ENCODE results near the gene MYO5A. TPM values are rescaled to one million over a fixed set of nuclear protein-coding genes. Genes with fewer than 3 reads are reported as not detected.

Gene MYO5A
- polyA plus RNA-seq, 2 of the 4 experiments (the other 2 are of a cell fraction): 15.1 to 46.7 TPM

GRCh38 chr15:52415628-52416027 is 113.1 kb downstream of the MYO5A start:
- DNase-seq (ENCODE audit: low read depth in 1 of 2, low spot score in 1 of 2) (no peak), FAIRE-seq (no peak), ATAC-seq (no peak)
- H3K9me3 ChIP-seq: no peaks in the 10 kb centered on the region
- ChIA-PET POLR2A (no interaction called here), CTCF (interaction anchor here (1.9 kb wide), 1 partner anchor 12 kb away, joined by 5 read pairs; no protein-coding TSS in a partner anchor)
- no peak overlapping the region for H3K4me2 ChIP-seq
- 95% methylated on average over 2 of the region's 2 CpGs for WGBS (ENCODE audit: missing lambda C conversion rate)
- no peaks in the 10 kb centered on the region for H3K4me1 ChIP-seq
- no peak overlapping the region for H3K27ac ChIP-seq
- TF ChIP-seq RAD21 (conservative IDR thresholded peaks at IDR 0.05 in 1 of 2, IDR thresholded peaks at IDR 0.05 in 1 of 2) (no peak), HEYL (CRISPR knock-in tag; IDR thresholded peaks at IDR 0.05) (no peak), MAZ (IDR thresholded peaks at IDR 0.05; ENCODE audit: borderline replicate concordance, low read depth, low read length) (no peak), NPAS2 (CRISPR knock-in tag; IDR thresholded peaks at IDR 0.05; ENCODE audit: borderline replicate concordance) (no peak)
- TF ChIP-seq, protein P1, sequence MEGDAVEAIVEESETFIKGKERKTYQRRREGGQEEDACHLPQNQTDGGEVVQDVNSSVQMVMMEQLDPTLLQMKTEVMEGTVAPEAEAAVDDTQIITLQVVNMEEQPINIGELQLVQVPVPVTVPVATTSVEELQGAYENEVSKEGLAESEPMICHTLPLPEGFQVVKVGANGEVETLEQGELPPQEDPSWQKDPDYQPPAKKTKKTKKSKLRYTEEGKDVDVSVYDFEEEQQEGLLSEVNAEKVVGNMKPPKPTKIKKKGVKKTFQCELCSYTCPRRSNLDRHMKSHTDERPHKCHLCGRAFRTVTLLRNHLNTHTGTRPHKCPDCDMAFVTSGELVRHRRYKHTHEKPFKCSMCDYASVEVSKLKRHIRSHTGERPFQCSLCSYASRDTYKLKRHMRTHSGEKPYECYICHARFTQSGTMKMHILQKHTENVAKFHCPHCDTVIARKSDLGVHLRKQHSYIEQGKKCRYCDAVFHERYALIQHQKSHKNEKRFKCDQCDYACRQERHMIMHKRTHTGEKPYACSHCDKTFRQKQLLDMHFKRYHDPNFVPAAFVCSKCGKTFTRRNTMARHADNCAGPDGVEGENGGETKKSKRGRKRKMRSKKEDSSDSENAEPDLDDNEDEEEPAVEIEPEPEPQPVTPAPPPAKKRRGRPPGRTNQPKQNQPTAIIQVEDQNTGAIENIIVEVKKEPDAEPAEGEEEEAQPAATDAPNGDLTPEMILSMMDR (IDR thresholded peaks at IDR 0.05): no peak
- no peak overlapping the region for H3K4me3 ChIP-seq

DNA sequence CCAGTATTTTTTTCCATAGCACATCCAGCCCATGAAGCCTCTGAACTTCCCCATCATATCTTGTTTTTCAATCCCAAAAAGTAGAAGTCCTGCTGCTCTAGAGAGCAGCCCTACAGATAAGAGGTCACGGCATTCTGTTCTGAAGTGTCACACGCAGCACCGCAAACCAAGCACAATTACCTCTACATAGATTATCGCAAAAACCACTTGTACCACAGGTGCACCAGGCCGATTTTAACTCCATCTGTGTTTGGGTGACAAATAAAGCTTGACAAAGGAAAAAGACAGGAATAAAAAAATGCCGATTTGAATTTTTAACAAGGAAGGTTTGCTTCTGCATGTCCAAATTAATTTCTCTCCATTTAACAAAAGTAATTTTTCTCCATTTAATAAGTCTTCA is 113.7 kb downstream of the MYO5A start:
- no peak for FAIRE-seq
- CTCF ChIA-PET: interaction anchor here (1.9 kb wide), 1 partner anchor 12 kb away, joined by 5 read pairs; no protein-coding TSS in a partner anchor

DNA sequence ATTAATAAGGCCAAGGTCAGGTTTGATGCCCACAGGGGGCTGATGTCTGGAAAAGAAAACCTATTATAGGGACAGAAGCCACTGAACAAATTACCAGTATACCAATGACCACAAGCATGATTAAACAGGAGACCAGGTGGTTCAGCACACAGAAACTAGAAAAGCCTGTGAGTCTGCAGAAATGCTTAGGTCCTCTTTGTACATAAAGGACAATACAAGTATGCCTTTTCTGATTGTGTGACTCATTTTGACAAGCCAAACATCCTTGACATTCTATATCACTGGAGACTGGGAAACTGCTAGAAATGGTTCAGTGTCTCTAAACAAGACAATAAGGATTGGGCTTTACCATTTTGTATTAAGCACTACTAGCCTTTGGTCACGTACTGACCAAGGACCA is 119.9 kb downstream of the MYO5A start:
- Histone ChIP-seq H3K4me1 (0 out of 3 replicates have a peak, but pooled peaks cover 3% of the 10 kb centered on the region), H3K9me3 (no peaks in the 10 kb centered on the region), H3K4me2 (no peak overlapping the region), H3K27ac (no peak overlapping the region), H3K4me3 (no peak overlapping the region)
- TF ChIP-seq EHF (CRISPR knock-in tag; IDR thresholded peaks at IDR 0.05) (no peak), KDM1A (IDR thresholded peaks at IDR 0.05; ENCODE audit: low read depth) (no peak), FOSB (CRISPR knock-in tag; IDR thresholded peaks at IDR 0.05) (no peak), ATOH8 (CRISPR knock-in tag; IDR thresholded peaks at IDR 0.05; ENCODE audit: low read depth) (no peak), TFCP2L1 (CRISPR knock-in tag; IDR thresholded peaks at IDR 0.05) (no peak), NPAS2 (CRISPR knock-in tag; IDR thresholded peaks at IDR 0.05; ENCODE audit: borderline replicate concordance) (no peak), FOXS1 (CRISPR knock-in tag; IDR thresholded peaks at IDR 0.05) (no peak), HOXA7 (CRISPR knock-in tag; IDR thresholded peaks at IDR 0.05) (no peak), KDM5A (IDR thresholded peaks at IDR 0.05) (no peak), CHD4 (IDR thresholded peaks at IDR 0.05; ENCODE audit: borderline replicate concordance) (no peak), CHD2 (IDR thresholded peaks at IDR 0.05; ENCODE audit: low read length, partially characterized antibody) (no peak)
- TF ChIP-seq, protein P2, sequence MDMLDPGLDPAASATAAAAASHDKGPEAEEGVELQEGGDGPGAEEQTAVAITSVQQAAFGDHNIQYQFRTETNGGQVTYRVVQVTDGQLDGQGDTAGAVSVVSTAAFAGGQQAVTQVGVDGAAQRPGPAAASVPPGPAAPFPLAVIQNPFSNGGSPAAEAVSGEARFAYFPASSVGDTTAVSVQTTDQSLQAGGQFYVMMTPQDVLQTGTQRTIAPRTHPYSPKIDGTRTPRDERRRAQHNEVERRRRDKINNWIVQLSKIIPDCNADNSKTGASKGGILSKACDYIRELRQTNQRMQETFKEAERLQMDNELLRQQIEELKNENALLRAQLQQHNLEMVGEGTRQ (IDR thresholded peaks at IDR 0.05): no peak
- TF ChIP-seq, protein P3, sequence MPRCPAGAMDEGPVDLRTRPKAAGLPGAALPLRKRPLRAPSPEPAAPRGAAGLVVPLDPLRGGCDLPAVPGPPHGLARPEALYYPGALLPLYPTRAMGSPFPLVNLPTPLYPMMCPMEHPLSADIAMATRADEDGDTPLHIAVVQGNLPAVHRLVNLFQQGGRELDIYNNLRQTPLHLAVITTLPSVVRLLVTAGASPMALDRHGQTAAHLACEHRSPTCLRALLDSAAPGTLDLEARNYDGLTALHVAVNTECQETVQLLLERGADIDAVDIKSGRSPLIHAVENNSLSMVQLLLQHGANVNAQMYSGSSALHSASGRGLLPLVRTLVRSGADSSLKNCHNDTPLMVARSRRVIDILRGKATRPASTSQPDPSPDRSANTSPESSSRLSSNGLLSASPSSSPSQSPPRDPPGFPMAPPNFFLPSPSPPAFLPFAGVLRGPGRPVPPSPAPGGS (IDR thresholded peaks at IDR 0.05): no peak
- TF ChIP-seq, protein P4, sequence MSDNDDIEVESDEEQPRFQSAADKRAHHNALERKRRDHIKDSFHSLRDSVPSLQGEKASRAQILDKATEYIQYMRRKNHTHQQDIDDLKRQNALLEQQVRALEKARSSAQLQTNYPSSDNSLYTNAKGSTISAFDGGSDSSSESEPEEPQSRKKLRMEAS (IDR thresholded peaks at IDR 0.05): no peak
- POLR2A ChIA-PET: no interaction called here
- CTCF ChIA-PET: no interaction called here
- FAIRE-seq (no peak), DNase-seq (ENCODE audit: low read depth in 1 of 2, low spot score in 1 of 2) (peak in 1 of 2 experiments; percentile 13), ATAC-seq (no peak)
- 89% methylated on average over 1 of the region's 1 CpG for WGBS (ENCODE audit: missing lambda C conversion rate)

More for the DNA sequence above, 113.7 kb downstream of the MYO5A start:
- DNase-seq (ENCODE audit: low read depth in 1 of 2, low spot score in 1 of 2) (no peak), ATAC-seq (no peak)
- 86% methylated on average over 6 of the region's 6 CpGs for WGBS (ENCODE audit: missing lambda C conversion rate)
- no peaks in the 10 kb centered on the region for H3K4me1 ChIP-seq
- no peak for TF ChIP-seq CBX2 (IDR thresholded peaks at IDR 0.05; ENCODE audit: borderline replicate concordance, low read depth)
- TF ChIP-seq, protein P5, sequence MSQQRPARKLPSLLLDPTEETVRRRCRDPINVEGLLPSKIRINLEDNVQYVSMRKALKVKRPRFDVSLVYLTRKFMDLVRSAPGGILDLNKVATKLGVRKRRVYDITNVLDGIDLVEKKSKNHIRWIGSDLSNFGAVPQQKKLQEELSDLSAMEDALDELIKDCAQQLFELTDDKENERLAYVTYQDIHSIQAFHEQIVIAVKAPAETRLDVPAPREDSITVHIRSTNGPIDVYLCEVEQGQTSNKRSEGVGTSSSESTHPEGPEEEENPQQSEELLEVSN (IDR thresholded peaks at IDR 0.05; ENCODE audit: borderline replicate concordance, low read depth): no peak
- no peak for TF ChIP-seq MAFK (IDR thresholded peaks at IDR 0.05; ENCODE audit: partially characterized antibody)
- TF ChIP-seq KDM1A (IDR thresholded peaks at IDR 0.05; ENCODE audit: low read depth): no peak
- no peak for TF ChIP-seq CBX8 (IDR thresholded peaks at IDR 0.05)
- TF ChIP-seq PBX3 (IDR thresholded peaks at IDR 0.05): no peak
- no peak for TF ChIP-seq ZC3H11A (IDR thresholded peaks at IDR 0.05)
- no peak for TF ChIP-seq RARB (CRISPR knock-in tag; IDR thresholded peaks at IDR 0.05)
- no peak overlapping the region for H3K4me2 ChIP-seq
- POLR2A ChIA-PET: no interaction called here
- no peak overlapping the region for H3K4me3 ChIP-seq
- no peaks in the 10 kb centered on the region for H3K9me3 ChIP-seq
- no peak overlapping the region for H3K27ac ChIP-seq
